Measurements from ENCODE around the gene CPNE7.

GRCh38 chr16:89574681-89575246 lies 794 bp upstream of the CPNE7 start:
- TF ChIP-seq SIX5 (IDR thresholded peaks at IDR 0.05; ENCODE audit: low read depth, low read length) = no peak
- peak; percentile 48; the same call in 1 of the 2 replicates for TF ChIP-seq TAF1 (IDR thresholded peaks at IDR 0.05; ENCODE audit: low read depth, low read length)
- no peak for TF ChIP-seq SP2 (IDR thresholded peaks at IDR 0.05; ENCODE audit: low read length)
- TF ChIP-seq ATF2 (IDR thresholded peaks at IDR 0.05; ENCODE audit: low read length) = no peak
- TF ChIP-seq, protein P1, sequence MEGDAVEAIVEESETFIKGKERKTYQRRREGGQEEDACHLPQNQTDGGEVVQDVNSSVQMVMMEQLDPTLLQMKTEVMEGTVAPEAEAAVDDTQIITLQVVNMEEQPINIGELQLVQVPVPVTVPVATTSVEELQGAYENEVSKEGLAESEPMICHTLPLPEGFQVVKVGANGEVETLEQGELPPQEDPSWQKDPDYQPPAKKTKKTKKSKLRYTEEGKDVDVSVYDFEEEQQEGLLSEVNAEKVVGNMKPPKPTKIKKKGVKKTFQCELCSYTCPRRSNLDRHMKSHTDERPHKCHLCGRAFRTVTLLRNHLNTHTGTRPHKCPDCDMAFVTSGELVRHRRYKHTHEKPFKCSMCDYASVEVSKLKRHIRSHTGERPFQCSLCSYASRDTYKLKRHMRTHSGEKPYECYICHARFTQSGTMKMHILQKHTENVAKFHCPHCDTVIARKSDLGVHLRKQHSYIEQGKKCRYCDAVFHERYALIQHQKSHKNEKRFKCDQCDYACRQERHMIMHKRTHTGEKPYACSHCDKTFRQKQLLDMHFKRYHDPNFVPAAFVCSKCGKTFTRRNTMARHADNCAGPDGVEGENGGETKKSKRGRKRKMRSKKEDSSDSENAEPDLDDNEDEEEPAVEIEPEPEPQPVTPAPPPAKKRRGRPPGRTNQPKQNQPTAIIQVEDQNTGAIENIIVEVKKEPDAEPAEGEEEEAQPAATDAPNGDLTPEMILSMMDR (IDR thresholded peaks at IDR 0.05; ENCODE audit: control extremely low read depth in 1 of 3, insufficient read depth in 1 of 3, low read depth in 1 of 3, low read length in 3 of 3) = peak; percentile 84 to 97 (median 96)
- TF ChIP-seq TAF7 (optimal IDR thresholded peaks at IDR 0.05; ENCODE audit: borderline replicate concordance, low read depth, low read length) = peak; percentile 29
- no peak for TF ChIP-seq POLR2A (IDR thresholded peaks at IDR 0.05; ENCODE audit: control extremely low read depth in 1 of 2, low read depth in 2 of 2, low read length in 2 of 2)
- TF ChIP-seq POLR2AphosphoS5 (IDR thresholded peaks at IDR 0.05; ENCODE audit: low read depth, low read length) = no peak
- no peak for TF ChIP-seq EZH2 (IDR thresholded peaks at IDR 0.05; ENCODE audit: low read depth, low read length, severe bottlenecking)
- no peak for TF ChIP-seq SIRT6 (IDR thresholded peaks at IDR 0.05; ENCODE audit: low read length)
- TF ChIP-seq MAX (IDR thresholded peaks at IDR 0.05) = peak; percentile 35; the same call in 1 of the 2 replicates
- no peak for TF ChIP-seq JUND (IDR thresholded peaks at IDR 0.05; ENCODE audit: low read length)
- TF ChIP-seq RFX5 (IDR thresholded peaks at IDR 0.05; ENCODE audit: borderline replicate concordance, low read depth, low read length) = no peak
- no peak for TF ChIP-seq TCF12 (IDR thresholded peaks at IDR 0.05; ENCODE audit: low read depth, low read length)

Measured in H1 (cell line).